K562 (cell line): ENCODE data around the gene CDC27. TPM values are rescaled to one million over a fixed set of nuclear protein-coding genes. Genes with fewer than 3 reads are reported as not detected.

Experiments used
- ATAC-seq: fragments of 200-7000 bp; cut with Tn5 transposase; 3 replicates; pipeline ENCODE4 v1.9.1; 2020; ENCODE audit warnings: moderate library complexity
- BruUV-seq: library from RNA; stranded (reverse); fragments of 400-500 nt; replicated peaks from 2 replicates; lab custom pipeline; 2021; lab: Mats Ljungman, UMichigan
- CTCF ChIA-PET: fragments of 300-600 bp; formaldehyde crosslinking; extraction: SDS; loops from one replicate; lab custom pipeline; 2021; ENCODE audit warnings: low intra/inter-chr PET ratio; lab: Yijun Ruan, JAX
- POLR2A ChIA-PET: fragments of 300-600, 350-650 bp; sonication (Branson Sonifier 250); formaldehyde crosslinking; extraction: SDS; loops from one replicate; lab custom pipeline; 2021; ENCODE audit warnings: antibody characterized with exemption, inconsistent platforms; lab: Yijun Ruan, JAX
- DNase-seq, 4 experiments: peaks; one replicate each; pipeline versions ENCODE4 v3.0.0 to v3.0.0-alpha.2; 2011 to 2018; ENCODE audit warnings: low spot score in 3 of 4, mixed read lengths in 3 of 4; ENCODE audit errors: extremely low read depth in 1 of 4
- FAIRE-seq: peaks from 2 replicates; lab custom pipeline; 2011; peaks lifted over from hg19 to GRCh38; lab: Jason Lieb, UNC
- H2AFZ ChIP-seq: 2 replicates; pipeline ENCODE4 v1.6.0; 2011; ENCODE audit warnings: low read depth, low read length, control low read depth, inconsistent platforms
- H3K27ac ChIP-seq: fragments of 200-600 bp; 3 replicates; pipeline ENCODE4 v1.8.0; 2011; ENCODE audit warnings: low read depth, mild to moderate bottlenecking, control low read depth, inconsistent platforms, low read length, moderate library complexity, mixed read lengths; ENCODE audit errors: extremely low read depth
- H3K27me3 ChIP-seq, 2 experiments: fragments of 300-600 bp in 1 of 2; 2 replicates in 1 of 2; 3 replicates in 1 of 2; pipeline versions ENCODE4 v1.6.0 to v1.8.0; 2011; ENCODE audit warnings: inconsistent platforms in 2 of 2, low read length in 2 of 2, mild to moderate bottlenecking in 1 of 2, mixed read lengths in 1 of 2, moderate library complexity in 1 of 2; ENCODE audit not compliant: control insufficient read depth in 2 of 2, insufficient read depth in 2 of 2
- H3K36me3 ChIP-seq: fragments of 300-600 bp; 3 replicates; pipeline ENCODE4 v1.8.0; 2011; ENCODE audit warnings: mild to moderate bottlenecking, low read length, inconsistent platforms; ENCODE audit not compliant: control insufficient read depth, insufficient read depth
- H3K4me1 ChIP-seq, 2 experiments: fragments of 200-600 bp in 1 of 2; replicated peaks in 1 of 2; 2 replicates in 1 of 2; 3 replicates in 1 of 2; pipeline versions ENCODE4 v1.5.1 to v1.8.0; 2011; ENCODE audit warnings: inconsistent platforms in 2 of 2, low read length in 2 of 2, mild to moderate bottlenecking in 1 of 2, mixed read lengths in 1 of 2, moderate library complexity in 1 of 2; ENCODE audit not compliant: control insufficient read depth in 2 of 2, insufficient read depth in 2 of 2
- H3K4me2 ChIP-seq: 2 replicates; pipeline ENCODE4 v1.6.1; 2011; ENCODE audit warnings: low read length, control low read depth, inconsistent platforms, mixed read lengths; ENCODE audit not compliant: insufficient read depth
- H3K4me3 ChIP-seq: fragments of 200-600 bp; sonication (generic), shearing (Covaris generic); 2 replicates; pipeline ENCODE4 v1.5.1; 2016; ENCODE audit warnings: control low read depth, inconsistent platforms
- H3K79me2 ChIP-seq: fragments of 200-600 bp; 3 replicates; pipeline ENCODE4 v1.8.0; 2011; ENCODE audit warnings: low read length, inconsistent platforms; ENCODE audit not compliant: control insufficient read depth, insufficient read depth
- H3K9ac ChIP-seq, 2 experiments: 2 replicates each; pipeline versions ENCODE4 v1.6.0 to v1.6.1; 2011; ENCODE audit warnings: low read depth in 2 of 2, low read length in 2 of 2, control low read depth in 1 of 2, inconsistent platforms in 1 of 2, mild to moderate bottlenecking in 1 of 2, mixed read lengths in 1 of 2; ENCODE audit not compliant: insufficient read depth in 1 of 2
- H3K9me1 ChIP-seq: one replicate; pipeline ENCODE4 v1.6.0; 2011; ENCODE audit warnings: inconsistent platforms, mild to moderate bottlenecking, low read length, moderate library complexity; ENCODE audit not compliant: control insufficient read depth, insufficient read depth
- H3K9me3 ChIP-seq: replicated peaks from 2 replicates; pipeline ENCODE4 v1.5.1; 2011; ENCODE audit warnings: low read depth, low read length, inconsistent platforms; ENCODE audit not compliant: control insufficient read depth, insufficient read depth
- H4K20me1 ChIP-seq: replicated peaks from 2 replicates; pipeline ENCODE4 v1.6.1; 2011; ENCODE audit warnings: low read length, inconsistent platforms, mixed read lengths; ENCODE audit not compliant: control insufficient read depth, insufficient read depth
- ARID1B ChIP-seq: fragments of 450-650 bp; IDR thresholded peaks from 2 replicates; pipeline ENCODE4 v1.6.1; 2016; ENCODE audit warnings: antibody characterized with exemption, mild to moderate bottlenecking, inconsistent platforms
- BDP1 ChIP-seq: IDR thresholded peaks from 3 replicates; pipeline ENCODE4 v1.6.1; 2011; ENCODE audit not compliant: insufficient read length, insufficient read depth
- CBFA2T2 ChIP-seq: fragments of 450-650 bp; conservative IDR thresholded peaks from 2 replicates; pipeline ENCODE4 v1.6.1; 2017; ENCODE audit warnings: mild to moderate bottlenecking
- CBFA2T3 ChIP-seq: fragments of 450-650 bp; IDR thresholded peaks from 2 replicates; pipeline ENCODE4 v1.6.1; 2017
- CBX3 ChIP-seq, 2 experiments: IDR thresholded peaks; 1 replicate in 1 of 2; 2 replicates in 1 of 2; pipeline ENCODE4 v1.6.1; 2012; ENCODE audit warnings: inconsistent platforms in 2 of 2, low read length in 2 of 2, borderline replicate concordance in 1 of 2, control low read depth in 1 of 2
- KLF1 ChIP-seq: fragments of 450-650 bp; IDR thresholded peaks from 2 replicates; pipeline ENCODE4 v1.6.1; 2016; ENCODE audit warnings: missing genetic modification characterization, missing compliant biosample characterization
- L3MBTL2 ChIP-seq: fragments of 450-650 bp; IDR thresholded peaks from 2 replicates; pipeline ENCODE4 v1.6.1; 2016; ENCODE audit warnings: mild to moderate bottlenecking, moderate library complexity
- NCOR1 ChIP-seq: fragments of 450-650 bp; IDR thresholded peaks from 2 replicates; pipeline ENCODE4 v1.6.1; 2016; ENCODE audit warnings: mild to moderate bottlenecking, moderate library complexity
- NR2F6 ChIP-seq: fragments of 450-650 bp; formaldehyde crosslinking; IDR thresholded peaks from 2 replicates; pipeline ENCODE4 v1.4.0; 2020; ENCODE audit warnings: mild to moderate bottlenecking
- POLR3A ChIP-seq: IDR thresholded peaks from 2 replicates; pipeline ENCODE4 v1.6.1; 2011; ENCODE audit warnings: borderline replicate concordance, mild to moderate bottlenecking, moderate library complexity; ENCODE audit not compliant: insufficient read length, insufficient read depth; ENCODE audit errors: extremely low read depth
- PPARD ChIP-seq: fragments of 250-450 bp; sonication (Bioruptor Pico); IDR thresholded peaks from 2 replicates; pipeline ENCODE4 v1.8.0; 2022; ENCODE audit warnings: inconsistent platforms, mild to moderate bottlenecking, moderate library complexity
- PURB ChIP-seq: sonication (generic); formaldehyde crosslinking; IDR thresholded peaks from 2 replicates; pipeline ENCODE4 v1.9.0; 2021; ENCODE audit warnings: low read depth, mild to moderate bottlenecking, missing genetic modification reagents
- TAL1 ChIP-seq: fragments of 450-650 bp; IDR thresholded peaks from 2 replicates; pipeline ENCODE4 v1.6.1; 2016; ENCODE audit warnings: mild to moderate bottlenecking
- TCF3 ChIP-seq: sonication (generic); formaldehyde crosslinking; IDR thresholded peaks from 2 replicates; pipeline ENCODE4 v1.4.0; 2020; ENCODE audit warnings: mild to moderate bottlenecking, missing genetic modification reagents
- TEAD4 ChIP-seq, 2 experiments: sonication (generic) in 1 of 2; formaldehyde crosslinking in 1 of 2; IDR thresholded peaks; 2 replicates each; pipeline versions ENCODE4 v1.6.1 to v1.8.0; 2012 to 2022; ENCODE audit warnings: borderline replicate concordance in 1 of 2, inconsistent platforms in 1 of 2, low read length in 1 of 2, mild to moderate bottlenecking in 1 of 2, missing genetic modification reagents in 1 of 2
- TRIM24 ChIP-seq, 2 experiments: fragments of 450-650 bp; IDR thresholded peaks; 2 replicates each; pipeline ENCODE4 v1.6.1; 2016
- YY1 ChIP-seq, 3 experiments: IDR thresholded peaks; 2 replicates each; pipeline ENCODE4 v1.6.1; 2011; ENCODE audit warnings: low read length in 2 of 3, mild to moderate bottlenecking in 2 of 3, moderate library complexity in 2 of 3, borderline replicate concordance in 1 of 3, control low read depth in 1 of 3, low read depth in 1 of 3; ENCODE audit not compliant: insufficient read depth in 3 of 3, insufficient replicate concordance in 2 of 3, control insufficient read depth in 1 of 3, insufficient read length in 1 of 3; ENCODE audit errors: extremely low read depth in 1 of 3
- ZNF586 ChIP-seq: fragments of 450-650 bp; formaldehyde crosslinking; conservative IDR thresholded peaks from 2 replicates; pipeline ENCODE4 v1.4.0; 2020; ENCODE audit warnings: mild to moderate bottlenecking, moderate library complexity
- WGBS: fragments of 100-300 bp; shearing (Covaris generic); methylation state at CpG from one replicate; pipeline ENCODE4 v1.1.6; 2016; ENCODE audit warnings: low coverage, mixed read lengths; ENCODE audit not compliant: insufficient coverage; ENCODE audit errors: missing lambda C conversion rate; 5-methylcytosine and 5-hydroxymethylcytosine counted together
- in situ Hi-C: fragments of 300-500 bp; cut with MboI; formaldehyde crosslinking; loops from 4 replicates; pipeline ENCODE4 v1.15.0; 2018; ENCODE audit warnings: inconsistent platforms, mixed read lengths
- intact Hi-C: fragments of 100-400 bp; cut with micrococcal nuclease; formaldehyde crosslinking; loops from 2 replicates; pipeline ENCODE4 v1.14.2; 2022
- polyA plus RNA-seq, 8 experiments: library from polyadenylated mRNA; depleted of rRNA in 4 of 8; stranded (reverse) in 5 of 8; unstranded in 3 of 8; fragments of >200 nt; fragmentation: Nextera tagmentation in 2 of 8; fragmentation: Illumina TruSeq in 1 of 8; extraction: Ambion mirVana in 2 of 8; extraction: Trizol in 1 of 8; gene quantifications; 2 replicates each; pipeline versions ENCODE4 v1.2.1 to v1.2.3, GENCODE V29; 2011 to 2014; ENCODE audit warnings: inconsistent platforms in 1 of 8, missing spikeins in 1 of 8
- total RNA-seq, 7 experiments: library from RNA; depleted of rRNA in 6 of 7; stranded (reverse); fragments of >200 nt in 6 of 7; fragmentation: Illumina TruSeq in 2 of 7; extraction: Trizol in 2 of 7; gene quantifications; 2 replicates each; pipeline versions ENCODE4 v1.2.1 to v1.2.3, GENCODE V29; 2011 to 2021; ENCODE audit warnings: low replicate concordance in 1 of 7
- TF ChIP-seq, protein P1 (sequence below): fragments of 250-450 bp; sonication (Bioruptor Pico); IDR thresholded peaks from 2 replicates; pipeline ENCODE4 v1.5.0; 2021; ENCODE audit warnings: mild to moderate bottlenecking, borderline replicate concordance

CDC27 gene
- total and polyA plus RNA-seq, 9 of the 15 experiments (the other 6 are each of a cell fraction or from before 2014, with no cell fraction given): 28.6 to 155 (median 94.1) TPM

DNA sequence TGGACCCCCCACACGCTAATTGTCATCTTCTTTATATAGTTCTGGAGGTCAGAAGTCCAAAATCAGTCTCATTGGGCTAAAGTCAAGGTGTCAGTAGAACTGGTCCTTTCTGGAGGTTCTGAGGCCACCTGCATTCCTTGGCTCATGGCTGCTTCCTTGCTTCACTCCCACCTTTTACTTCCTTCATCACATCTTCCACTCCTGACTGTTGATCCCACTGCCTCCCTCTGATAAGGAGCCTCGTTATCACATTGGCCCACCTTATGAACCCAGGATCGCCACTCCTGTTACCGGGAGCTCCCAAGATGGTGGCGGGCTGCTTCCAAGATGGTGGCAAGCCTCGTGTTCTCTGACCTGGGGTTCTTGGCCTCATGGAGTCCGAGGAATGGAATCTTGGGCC lies 83.0 kb downstream of the CDC27 start:
- Histone ChIP-seq H3K4me1 (peaks cover 7 to 8% of the 10 kb centered on the region in 2 experiments; a peak in 3 of 5 replicates), H3K9me3 (no peaks in the 10 kb centered on the region), H3K4me3 (no peak overlapping the region), H4K20me1 (no peaks in the 10 kb centered on the region), H3K79me2 (no peaks in the 10 kb centered on the region), H3K9me1 (no peaks in the 10 kb centered on the region), H3K9ac (no peak overlapping the region), H3K27me3 (no peaks in the 10 kb centered on the region), H3K27ac (0 out of 3 replicates have a peak overlapping the region, but pooled peaks have one; percentile 26), H2AFZ (peak overlapping the region; percentile 87), H3K4me2 (0 out of 2 replicates have a peak overlapping the region, but pooled peaks have one; percentile 1), H3K36me3 (no peaks in the 10 kb centered on the region)
- ChIA-PET POLR2A (interaction anchor here (0.6 kb wide), 1 partner anchor 30 kb away, joined by 3 read pairs; no protein-coding TSS in a partner anchor), CTCF (no interaction called here)
- WGBS: 37% methylated on average over 7 of the region's 7 CpGs
- ATAC-seq (no peak), DNase-seq (peak in 3 of 4 experiments; percentile 21 to 30 (median 22)), FAIRE-seq (peak; percentile 32)
- in situ Hi-C loops (no loop called here), intact Hi-C loops (no loop called here)
- peak; percentile 30; the same call in 1 of the 2 replicates for TF ChIP-seq TAL1
- TF ChIP-seq CBX3 (IDR thresholded peaks at IDR 0.05; ENCODE audit: borderline replicate concordance in 1 of 2, low read length in 2 of 2): 0 out of 3 replicates have a peak, but pooled peaks of 1 of the 2 experiments have one; percentile 14
- peak in 2 of 3 experiments; percentile 14 to 74 for TF ChIP-seq YY1 (IDR thresholded peaks at IDR 0.05; ENCODE audit: borderline replicate concordance in 1 of 3, control insufficient read depth in 1 of 3, extremely low read depth in 1 of 3, insufficient read depth in 3 of 3, insufficient read length in 1 of 3, insufficient replicate concordance in 2 of 3, low read depth in 1 of 3, low read length in 2 of 3)
- TF ChIP-seq PPARD (CRISPR knock-in tag): no peak
- no peak for TF ChIP-seq BDP1
- no peak for TF ChIP-seq KLF1 (tag)
- peak; percentile 77 for TF ChIP-seq CBFA2T3
- no peak for TF ChIP-seq NR2F6
- TF ChIP-seq CBFA2T2: peak; percentile 64
- 0 out of 2 replicates have a peak, but pooled peaks have one; percentile 12 for TF ChIP-seq NCOR1
- peak; percentile 31; the same call in 1 of the 2 replicates for TF ChIP-seq TCF3 (CRISPR knock-in tag)
- TF ChIP-seq TRIM24 (IDR thresholded peaks at IDR 0.05): peak; percentile 11 to 32; a peak in 1 of 4 replicates
- TF ChIP-seq PURB (CRISPR knock-in tag): no peak
- TF ChIP-seq, protein P1, sequence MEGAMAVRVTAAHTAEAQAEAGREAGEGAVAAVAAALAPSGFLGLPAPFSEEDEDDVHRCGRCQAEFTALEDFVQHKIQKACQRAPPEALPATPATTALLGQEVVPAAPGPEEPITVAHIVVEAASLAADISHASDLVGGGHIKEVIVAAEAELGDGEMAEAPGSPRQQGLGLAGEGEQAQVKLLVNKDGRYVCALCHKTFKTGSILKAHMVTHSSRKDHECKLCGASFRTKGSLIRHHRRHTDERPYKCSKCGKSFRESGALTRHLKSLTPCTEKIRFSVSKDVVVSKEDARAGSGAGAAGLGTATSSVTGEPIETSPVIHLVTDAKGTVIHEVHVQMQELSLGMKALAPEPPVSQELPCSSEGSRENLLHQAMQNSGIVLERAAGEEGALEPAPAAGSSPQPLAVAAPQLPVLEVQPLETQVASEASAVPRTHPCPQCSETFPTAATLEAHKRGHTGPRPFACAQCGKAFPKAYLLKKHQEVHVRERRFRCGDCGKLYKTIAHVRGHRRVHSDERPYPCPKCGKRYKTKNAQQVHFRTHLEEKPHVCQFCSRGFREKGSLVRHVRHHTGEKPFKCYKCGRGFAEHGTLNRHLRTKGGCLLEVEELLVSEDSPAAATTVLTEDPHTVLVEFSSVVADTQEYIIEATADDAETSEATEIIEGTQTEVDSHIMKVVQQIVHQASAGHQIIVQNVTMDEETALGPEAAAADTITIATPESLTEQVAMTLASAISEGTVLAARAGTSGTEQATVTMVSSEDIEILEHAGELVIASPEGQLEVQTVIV (CRISPR knock-in tag): no peak
- no peak for TF ChIP-seq L3MBTL2
- TF ChIP-seq POLR3A: no peak
- no peak for TF ChIP-seq ZNF586
- peak; percentile 38; the same call in 1 of the 2 replicates for TF ChIP-seq TEAD4 (IDR thresholded peaks at IDR 0.05; ENCODE audit: low read length)
- no peak for TF ChIP-seq TEAD4 (CRISPR knock-in tag; IDR thresholded peaks at IDR 0.05; ENCODE audit: borderline replicate concordance)
- TF ChIP-seq ARID1B: peak; percentile 35; the same call in 1 of the 2 replicates
- no TSS peak for BruUV-seq
